ENCODE results near the gene MORC3.
"Not testable (repeated sequence)": the region's sequence is repeated elsewhere in the genome, so short reads cannot be mapped to it uniquely, and the experiment has no call there.

The MORC3 gene

GRCh38 chr21:36319767-36320420 lies at the start of gene MORC3:
TSS of gene MORC3 (plus strand) at chr21:36320197. CDS start at chr21:36320265, 68 bp downstream.
- DNase-seq, result peak; percentile 99

DNA sequence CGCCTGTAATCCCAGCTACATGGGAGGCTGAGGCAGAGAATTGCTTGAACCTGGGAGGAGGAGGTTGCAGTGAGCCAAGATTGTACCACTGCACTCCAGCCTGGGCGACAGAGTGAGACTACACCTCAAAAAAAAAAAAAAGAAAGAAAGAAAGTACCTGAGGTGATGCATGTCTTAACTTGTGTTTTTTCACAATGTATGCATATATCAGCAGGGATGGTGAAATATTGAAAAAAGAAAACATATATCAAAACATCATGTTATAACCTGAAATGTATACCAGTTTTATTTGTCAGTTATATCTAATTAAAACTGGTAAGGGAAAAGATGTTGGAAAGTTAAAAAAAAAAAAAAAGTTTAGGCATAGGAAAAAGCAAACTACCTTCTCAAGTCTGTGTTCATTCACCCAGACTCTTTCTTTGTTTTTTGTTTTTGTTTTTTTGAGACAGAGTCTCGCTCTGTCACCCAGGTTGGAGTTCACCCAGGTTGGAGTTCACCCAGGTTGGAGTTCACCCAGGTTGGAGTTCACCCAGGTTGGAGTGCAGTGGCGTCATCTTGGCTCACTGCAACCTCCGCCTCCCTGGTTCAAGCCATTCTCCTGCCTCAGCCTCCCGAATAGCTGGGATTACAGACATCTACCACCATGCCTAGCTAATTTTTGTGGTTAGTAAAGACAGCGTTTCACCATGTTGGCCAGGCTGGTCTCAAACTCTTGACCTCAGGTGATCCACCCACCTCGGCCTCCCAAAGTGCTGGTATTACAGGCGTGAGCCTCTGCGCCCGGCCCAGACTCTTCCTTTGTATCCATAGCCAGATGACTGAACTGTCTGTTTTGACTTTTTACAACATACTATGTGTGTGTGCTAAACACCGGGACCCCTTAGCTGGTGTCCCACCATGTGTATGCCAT lies 49.0 kb upstream of the MORC3 start:
- DNase-seq, result not testable (repeated sequence)

DNA sequence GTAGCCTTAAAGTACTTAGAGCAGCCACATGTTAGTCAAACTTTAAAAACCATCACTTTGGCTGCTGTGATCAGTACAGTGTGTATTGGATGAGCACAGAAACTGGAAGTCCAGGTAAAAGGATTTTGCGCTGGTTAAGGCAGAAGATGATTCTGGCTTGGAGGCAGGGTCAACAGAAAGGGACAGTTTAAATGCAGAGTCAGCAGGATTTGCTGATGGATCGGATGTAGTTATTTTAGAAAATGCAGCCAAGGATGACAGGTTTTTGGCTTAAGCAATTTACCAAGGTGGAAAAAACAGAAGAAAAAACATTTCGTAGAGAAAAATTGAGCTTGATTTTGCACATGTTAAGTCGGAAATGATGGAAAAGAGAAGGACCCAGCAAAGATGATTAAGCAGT lies 45.9 kb upstream of the MORC3 start:
- no peak for DNase-seq

DNA sequence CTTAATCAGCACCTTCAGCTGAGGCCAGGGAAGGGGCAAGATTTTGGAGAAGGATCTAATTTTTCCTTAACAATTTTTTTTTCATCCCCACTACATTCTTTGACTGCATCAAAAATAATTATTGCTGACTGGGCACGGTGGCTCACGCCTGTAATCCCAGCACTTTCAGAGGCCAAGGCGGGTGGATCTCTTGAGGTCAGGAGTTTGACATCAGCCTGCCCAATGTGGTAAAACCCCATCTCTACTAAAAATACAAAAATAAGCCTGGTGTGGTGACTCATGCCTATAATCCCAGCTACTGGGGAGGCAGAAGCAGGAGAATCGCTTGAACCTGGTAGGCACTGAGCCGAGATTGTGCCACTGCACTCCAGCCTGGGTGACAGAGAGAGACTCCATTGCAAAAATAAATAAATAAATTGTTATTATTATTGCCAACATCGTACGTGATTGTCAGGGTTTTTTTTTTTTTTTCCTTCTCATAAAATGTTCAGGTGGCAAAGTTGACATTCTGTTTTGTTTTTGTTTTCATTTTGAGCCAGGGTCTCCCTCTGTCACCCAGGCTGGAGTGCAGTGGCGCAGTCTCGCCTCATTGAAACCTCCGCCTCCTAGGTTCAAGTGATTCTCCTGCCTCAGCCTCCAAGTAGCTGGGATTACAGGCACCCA lies 37.3 kb upstream of the MORC3 start:
- DNase-seq, result no peak

GRCh38 chr21:36283231-36283622 lies 36.8 kb upstream of the MORC3 start:
- not testable (repeated sequence) for DNase-seq

DNA sequence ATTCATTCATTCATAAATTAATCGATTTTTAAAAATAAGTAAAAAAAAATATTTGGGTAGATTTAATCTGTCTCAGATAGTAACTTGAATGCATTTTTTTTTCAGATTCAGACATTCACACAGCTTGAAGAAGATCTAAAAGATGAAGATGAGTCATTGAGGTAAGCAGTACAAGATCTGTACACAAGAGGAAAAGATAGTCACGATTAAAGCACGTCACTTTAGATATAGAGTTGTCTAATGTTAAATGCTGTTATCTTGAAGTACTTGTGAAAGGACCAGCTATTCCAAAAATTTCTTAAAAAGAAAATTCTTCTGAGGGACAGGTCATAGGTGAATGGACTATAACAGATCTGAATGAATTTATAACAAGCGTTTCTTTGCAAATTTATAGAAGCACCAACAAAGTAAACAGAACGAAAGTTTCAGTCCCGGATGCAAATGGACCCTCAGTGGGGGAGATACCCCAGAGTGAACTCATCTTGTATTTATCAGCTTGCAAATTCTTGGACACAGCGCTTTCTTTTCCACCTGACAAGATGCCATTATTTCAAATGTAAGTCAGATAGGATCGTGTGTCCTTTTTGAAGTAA lies 31.2 kb upstream of the MORC3 start:
- DNase-seq, result peak; percentile 57

DNA sequence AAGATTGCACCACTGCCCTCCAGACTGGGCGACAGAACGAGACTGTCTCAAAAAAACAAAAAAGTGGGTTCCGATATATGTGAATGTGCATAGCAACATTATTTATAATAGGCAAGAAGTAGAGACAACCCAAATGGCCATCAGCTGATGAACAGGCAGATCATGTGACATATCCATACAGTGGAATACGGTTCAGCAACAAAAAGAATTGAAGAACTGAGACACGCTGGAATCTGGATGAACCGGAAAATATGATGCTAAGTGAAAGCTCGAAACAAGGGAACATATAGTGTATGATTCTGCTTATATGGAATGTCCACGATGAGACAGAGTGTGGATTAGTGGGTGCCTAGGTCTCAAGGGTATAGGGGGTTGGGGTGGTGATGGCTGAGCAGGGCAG lies 28.5 kb upstream of the MORC3 start:
- DNase-seq, result no peak

DNA sequence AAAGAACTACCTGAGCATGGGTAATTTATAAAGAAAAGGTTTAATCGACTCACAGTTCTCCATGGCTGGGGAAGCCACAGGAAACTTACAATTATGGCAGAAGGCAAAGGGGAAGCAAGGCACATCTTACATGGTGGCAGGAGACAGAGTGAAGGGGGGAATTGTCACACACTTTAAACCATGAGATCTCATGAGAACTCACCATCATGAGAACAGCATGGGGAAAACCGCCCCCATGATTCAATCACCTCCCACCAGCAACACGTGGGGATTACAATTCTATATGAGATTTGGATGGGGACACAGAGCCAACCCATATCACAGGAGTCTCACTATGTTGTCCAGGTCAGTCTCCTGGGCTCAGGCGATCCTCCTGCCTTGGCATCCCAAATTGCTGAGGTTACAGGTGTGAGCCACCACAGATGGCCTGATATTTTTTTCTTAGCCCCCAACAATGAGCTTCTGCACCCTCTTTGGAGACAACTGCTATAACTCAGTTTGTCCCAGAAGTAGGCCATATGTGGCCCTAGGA lies 22.5 kb upstream of the MORC3 start:
- DNase-seq, result no peak

GRCh38 chr21:36297938-36298572 lies 21.9 kb upstream of the MORC3 start:
- peak; percentile 87 for DNase-seq

- DNase-seq, result no peak
These were observed 13.0 kb upstream of the MORC3 start for GRCh38 chr21:36306872-36307534.

DNA sequence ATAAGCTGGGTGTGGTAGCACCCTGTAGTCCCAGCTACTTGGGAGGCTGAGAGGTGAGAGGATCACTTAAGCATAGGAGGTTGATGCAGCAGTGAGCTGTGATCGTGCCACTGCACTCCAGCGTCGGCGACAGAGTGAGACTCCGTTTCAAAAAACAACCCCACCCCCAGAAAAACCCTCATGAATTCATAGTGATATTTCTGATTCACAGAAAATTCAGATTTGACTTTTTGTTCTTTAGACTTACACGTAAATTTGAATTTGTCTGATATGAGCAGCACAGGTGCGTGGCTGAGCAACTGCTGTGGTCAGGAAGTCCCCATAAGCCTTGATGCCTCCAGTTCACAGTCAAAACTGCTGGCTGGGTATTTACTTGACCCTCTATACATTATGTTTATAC lies 10.0 kb upstream of the MORC3 start:
- peak; percentile 38 for DNase-seq

DNA sequence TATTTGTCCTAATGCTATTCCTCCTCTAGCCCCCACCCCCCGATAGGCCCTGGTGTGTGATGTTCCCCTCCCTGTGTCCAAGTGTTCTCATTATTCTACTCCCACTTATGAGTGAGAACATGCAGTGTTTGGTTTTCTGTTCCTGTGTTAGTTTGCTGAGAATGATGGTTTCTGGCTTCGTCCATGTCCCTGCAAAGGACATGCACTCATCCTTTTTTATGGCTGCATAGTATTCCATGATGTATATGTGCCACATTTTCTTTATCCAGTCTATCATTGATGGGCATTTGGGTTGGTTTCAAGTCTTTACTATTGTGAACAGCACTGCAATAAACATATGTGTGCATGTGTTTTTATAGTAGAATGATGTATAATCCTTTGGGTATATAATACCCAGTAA lies 6.6 kb upstream of the MORC3 start:
- DNase-seq, result not testable (repeated sequence)

DNA sequence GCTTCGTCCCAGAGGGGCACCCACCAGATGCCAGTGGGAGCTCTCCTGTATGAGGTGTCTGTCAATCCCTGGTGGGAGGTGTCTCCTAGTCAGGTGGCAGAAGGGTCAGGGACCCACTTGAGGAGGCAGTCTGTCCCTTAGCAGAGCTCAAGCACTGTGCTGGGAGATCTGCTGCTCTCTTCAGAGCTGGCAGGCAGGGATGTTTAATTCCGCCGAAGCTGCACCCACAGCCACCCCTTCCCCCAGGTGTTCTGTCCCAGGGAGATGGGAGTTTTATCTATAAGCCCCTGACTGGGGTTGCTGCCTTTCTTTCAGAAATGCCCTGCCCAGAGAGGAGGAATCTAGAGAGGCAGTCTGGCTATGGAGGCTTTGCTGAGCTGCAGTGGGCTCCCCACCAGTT lies 4.0 kb upstream of the MORC3 start:
- DNase-seq, result not testable (repeated sequence)

GRCh38 chr21:36316872-36317484 lies 3.0 kb upstream of the MORC3 start:
- no peak for DNase-seq

DNA sequence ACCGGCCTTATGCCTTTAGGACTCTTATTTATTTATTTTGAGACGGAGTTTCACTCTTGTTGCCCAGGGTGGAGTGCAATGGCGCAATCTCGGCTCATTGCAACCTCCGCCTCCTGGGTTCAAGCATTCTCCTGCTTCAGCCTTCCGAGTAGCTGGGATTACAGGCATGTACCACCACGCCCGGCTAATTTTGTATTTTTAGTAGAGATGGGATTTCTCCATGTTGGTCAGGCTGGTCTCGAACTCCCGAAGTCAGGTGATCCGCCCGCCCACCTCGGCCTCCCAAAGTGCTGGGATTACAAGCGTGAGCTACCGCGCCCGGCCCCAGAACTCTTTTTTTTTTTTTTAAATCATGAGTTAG lies 611 bp upstream of the MORC3 start:
- DNase-seq, result not testable (repeated sequence)

GRCh38 chr21:36320421-36321324 lies 676 bp downstream of the MORC3 start:
- peak; percentile 49 for DNase-seq

- peak; percentile 26 for DNase-seq
These were observed 1.5 kb downstream of the MORC3 start for GRCh38 chr21:36321325-36322082.

DNA sequence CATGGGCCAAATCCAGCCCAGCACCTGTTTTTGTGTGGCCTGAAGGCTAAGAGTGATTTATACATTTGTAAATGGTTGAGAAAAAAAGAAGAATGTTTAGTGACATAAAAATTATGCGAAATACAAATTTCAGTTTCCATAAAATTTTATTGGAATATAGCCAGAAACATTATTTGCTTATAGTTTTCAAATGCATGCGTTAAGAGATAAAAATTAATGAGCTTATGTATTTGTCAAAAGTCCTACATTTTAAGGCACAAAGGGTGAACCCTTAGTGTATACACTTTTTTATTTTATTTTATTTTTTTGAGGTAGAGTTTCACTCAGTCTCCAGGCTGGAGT lies 2.1 kb downstream of the MORC3 start:
- DNase-seq, result no peak

DNA sequence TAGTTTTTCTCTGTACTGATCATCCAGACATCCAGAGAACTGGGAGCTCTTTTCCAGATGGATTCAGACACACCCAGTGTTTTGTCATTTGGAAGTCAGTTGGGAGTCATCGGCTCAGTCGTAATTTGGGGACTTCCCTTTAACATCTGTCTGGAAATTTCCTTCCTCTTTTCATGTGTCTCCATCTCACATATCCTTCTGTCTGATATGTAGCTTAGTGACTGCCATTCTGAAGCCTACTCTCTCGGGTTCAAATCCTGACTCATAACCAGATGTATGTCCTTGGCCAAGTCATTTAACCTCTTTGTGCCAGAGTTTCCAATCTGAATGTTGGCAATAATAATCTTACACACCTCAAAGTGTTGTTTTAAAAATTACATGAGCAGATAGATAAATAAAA lies 3.0 kb downstream of the MORC3 start:
- no peak for DNase-seq
